HG03342 (cell line): ENCODE measurements around the gene OR51A4.
"Not testable (repeated sequence)": the region's sequence is repeated elsewhere in the genome, so short reads cannot be mapped to it uniquely, and the experiment has no call there.

ENCODE experiments used
- ATAC-seq: cut with Tn5 transposase; IDR thresholded peaks from one replicate; pipeline ENCODE4 v1.9.1; 2021; ENCODE audit warnings: mild to moderate bottlenecking, moderate library complexity; ENCODE audit not compliant: unreplicated experiment

The OR51A4 gene, protein sequence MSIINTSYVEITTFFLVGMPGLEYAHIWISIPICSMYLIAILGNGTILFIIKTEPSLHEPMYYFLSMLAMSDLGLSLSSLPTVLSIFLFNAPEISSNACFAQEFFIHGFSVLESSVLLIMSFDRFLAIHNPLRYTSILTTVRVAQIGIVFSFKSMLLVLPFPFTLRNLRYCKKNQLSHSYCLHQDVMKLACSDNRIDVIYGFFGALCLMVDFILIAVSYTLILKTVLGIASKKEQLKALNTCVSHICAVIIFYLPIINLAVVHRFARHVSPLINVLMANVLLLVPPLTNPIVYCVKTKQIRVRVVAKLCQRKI

DNA sequence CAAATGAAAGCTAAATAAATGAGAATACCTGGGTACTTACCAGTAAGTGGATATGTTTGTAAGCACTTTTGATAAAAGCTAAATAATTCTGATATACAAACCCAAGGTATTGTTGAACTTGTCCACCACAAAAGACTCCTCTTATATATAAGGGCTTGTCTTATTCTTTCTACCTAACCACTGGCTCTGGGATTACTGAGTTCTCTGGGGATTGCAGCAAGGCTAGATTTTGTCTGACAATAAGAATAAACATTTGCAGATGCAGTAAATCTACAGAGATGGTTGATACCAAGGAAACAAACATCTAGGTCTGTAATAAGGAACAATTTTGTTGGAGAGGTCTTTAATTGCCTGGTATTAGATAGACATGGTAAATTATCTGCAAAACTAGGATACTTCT is at the start of gene OR51A4:
Gene OR51A4 (minus strand): TSS at position 101 of the 400 bp plus-strand sequence. CDS start 505 bp downstream, outside the sequence.
- no peak for ATAC-seq

DNA sequence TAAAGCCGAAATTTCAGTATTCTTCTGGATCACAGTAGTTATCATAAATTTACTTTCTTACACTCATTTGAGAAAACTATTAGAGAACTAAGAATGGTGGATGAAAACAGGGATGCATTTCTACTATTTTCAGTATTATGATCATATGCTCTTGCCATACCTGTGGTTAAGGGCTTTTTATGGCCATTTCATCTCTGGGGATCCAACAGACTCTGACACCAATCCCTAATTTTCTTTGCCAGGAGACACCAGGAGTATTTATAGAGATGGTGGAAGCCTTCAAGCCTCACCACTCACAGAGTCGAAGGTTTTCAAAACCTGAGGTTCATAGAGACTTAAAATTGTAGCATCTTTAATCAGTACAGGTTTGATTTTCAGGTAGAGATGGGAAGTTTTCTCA is 47.1 kb upstream of the OR51A4 start, which contains the start of gene OR51L1:
Gene OR51L1 (plus strand): TSS at position 301 of the 400 bp plus-strand sequence. CDS start 4,132 bp downstream, outside the sequence.
- no peak for ATAC-seq

DNA sequence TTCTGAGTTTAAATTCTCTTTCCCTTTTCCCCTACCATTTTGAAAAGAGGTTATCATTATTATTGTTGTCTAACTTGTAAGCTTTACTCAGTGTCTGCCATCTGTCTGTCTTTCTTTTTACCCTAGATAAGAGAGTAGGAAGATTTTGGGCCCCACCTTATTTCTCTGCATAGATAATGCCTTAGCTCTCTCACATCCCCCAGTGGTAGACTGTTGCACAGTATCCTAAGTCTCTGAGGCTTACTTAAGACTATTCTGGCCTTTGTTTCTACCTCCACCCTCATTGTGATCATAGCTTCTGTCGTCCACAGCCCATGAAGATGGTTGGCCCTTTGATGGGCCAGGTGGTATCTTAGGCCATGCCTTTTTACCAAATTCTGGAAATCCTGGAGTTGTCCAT is 43.7 kb upstream of the OR51A4 start:
- ATAC-seq: no peak

DNA sequence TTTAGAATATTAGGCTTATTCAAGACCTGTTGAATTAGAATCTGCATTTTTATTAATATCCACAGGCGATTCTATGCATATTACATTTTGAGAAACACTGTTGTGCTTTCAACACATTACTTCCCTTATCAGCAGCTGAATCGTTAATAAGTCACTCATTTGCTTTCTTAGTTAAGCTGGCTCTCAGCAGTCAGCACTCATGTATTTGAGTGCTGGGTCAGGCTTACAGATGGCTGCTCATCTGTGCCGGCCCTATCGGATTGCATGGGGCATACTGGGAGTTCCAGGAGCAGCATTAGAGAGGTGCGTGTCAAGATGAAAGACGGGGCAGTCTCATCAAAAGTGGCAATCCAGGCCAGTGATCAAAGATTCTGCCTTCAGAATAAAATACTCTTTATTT is 36.4 kb upstream of the OR51A4 start:
- no peak for ATAC-seq

DNA sequence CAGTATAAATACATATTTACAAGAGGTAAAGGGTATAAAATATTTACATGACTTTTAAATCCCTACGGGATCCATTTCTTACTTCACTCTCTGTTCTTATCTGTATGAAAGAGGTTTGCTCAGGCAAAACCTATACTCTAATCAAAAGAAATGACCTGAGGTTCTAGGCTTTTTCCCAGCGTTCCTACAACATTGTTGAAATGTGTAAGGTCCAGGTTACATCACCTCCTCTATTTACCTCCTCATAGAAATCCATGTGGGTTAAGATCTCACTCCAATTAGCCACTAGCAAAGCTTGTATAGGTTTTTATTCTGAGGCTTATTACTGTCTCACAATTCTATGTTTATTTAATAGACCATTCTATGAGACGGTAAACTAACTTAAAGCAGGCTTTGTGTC is 35.3 kb upstream of the OR51A4 start:
- no peak for ATAC-seq

DNA sequence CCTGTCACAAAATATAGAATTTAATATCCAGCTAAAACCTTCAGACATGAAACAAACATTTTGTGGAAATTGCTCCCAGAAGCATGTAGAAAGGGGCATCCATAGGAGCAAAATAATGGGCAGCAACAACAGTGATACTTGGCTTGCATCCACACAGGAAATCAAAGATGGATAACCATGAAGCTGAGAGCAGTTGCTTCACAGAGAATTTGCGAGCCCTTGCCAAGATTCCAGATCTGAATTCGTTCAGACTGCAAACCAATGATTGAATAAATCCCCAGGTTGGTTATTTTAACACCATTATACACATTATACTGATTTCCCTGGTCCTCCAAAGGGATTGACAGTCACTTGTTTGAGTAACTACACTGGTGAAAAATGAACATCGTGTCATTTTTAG is 31.6 kb upstream of the OR51A4 start:
- ATAC-seq: no peak

DNA sequence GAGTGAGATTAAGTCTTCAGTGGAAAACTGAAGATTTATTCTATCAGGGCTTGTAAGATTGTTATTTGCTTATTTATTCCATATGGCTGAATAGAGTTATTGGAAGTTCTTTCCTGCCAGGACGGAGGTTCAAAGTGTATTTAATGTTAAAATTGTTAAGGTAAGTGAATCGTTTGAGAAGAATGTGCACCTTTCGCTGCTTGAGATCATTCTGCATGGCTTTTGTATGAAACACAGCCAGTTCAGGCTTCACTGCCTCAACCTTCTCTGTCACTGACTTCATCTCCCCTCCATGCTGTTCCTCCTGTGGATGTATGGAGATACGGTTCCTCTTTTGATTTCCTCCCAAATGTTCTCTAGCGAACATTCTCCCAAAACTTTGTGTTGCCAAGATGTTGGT is 28.0 kb upstream of the OR51A4 start:
- ATAC-seq: no peak

DNA sequence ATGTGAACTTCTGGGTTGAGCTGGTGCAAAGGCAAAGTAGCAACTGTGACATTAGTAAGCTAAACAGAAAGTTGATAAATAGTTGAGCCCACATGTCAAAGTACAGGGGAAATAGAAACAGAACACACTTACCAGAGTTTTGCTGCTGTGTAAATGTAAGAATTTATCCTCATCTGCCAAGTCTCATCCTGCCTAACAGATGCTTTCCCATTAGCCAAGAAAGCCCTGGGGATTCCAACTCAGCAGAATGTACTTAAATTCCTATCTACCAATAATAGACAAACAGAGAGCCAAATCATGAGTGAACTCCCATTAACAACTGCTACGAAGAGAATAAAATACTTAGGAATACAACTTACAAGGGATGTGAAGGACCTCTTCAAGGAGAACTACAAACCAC is 15.4 kb upstream of the OR51A4 start:
- no peak for ATAC-seq

DNA sequence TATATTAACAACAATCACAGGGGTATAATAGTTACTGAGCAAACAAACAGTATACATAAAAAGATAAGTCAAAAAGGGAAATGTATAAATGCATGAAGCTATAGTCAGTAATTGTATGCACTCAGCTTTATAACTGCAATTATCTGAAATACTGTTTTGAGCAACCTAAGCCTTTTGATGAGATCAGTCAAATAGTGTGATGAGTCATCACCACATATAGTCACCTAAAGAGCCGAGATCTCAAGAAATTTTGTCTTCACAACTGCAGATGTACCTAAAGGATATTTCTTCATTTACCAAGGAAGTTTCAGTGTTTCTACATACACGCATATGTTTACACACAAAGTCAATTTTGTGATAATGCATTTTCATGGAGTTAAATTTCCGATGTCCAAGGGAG is 13.5 kb upstream of the OR51A4 start:
- ATAC-seq: no peak

DNA sequence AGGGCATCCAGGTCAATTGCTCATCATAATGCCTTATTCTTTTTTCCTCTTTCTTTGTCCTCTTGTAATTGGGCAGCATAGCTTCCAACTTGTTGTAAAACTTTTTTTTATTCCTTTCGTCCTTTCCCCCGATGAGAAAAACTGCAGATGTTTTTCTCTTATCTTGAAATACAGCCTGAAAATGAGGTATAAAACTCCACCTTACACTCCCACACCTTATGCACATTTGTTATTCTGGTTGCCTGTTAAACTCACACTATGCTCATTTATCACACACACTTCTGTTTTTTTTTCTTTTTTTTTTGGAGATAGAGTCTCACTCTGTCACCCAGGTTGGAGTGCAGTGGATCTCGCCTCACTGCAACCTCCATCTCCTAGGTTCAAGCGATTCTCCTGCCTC is 10.0 kb upstream of the OR51A4 start:
- no peak for ATAC-seq

DNA sequence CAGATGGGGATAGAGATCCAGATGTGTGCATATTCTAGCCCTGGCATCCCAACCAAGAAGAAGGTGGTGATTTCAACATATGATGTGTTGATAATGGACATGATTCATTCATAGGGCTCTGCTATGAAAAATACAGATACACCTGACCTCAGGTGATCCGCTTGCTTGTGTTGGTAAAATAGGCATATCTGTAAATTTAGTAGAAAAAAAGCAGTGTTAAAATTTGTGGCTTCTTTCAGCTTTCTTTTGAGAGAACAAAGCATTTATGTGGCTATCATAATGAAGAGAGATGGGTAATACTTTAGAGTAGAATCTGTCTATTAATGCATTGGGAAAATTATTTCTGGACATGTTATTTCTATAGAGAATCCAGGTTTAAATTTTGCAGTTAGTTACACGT is 8.2 kb upstream of the OR51A4 start, which contains the start of gene OR51A2:
Gene OR51A2 (minus strand): TSS at position 101 of the 400 bp plus-strand sequence. CDS start 0 bp downstream, at position 101.
- not testable (repeated sequence) for ATAC-seq

DNA sequence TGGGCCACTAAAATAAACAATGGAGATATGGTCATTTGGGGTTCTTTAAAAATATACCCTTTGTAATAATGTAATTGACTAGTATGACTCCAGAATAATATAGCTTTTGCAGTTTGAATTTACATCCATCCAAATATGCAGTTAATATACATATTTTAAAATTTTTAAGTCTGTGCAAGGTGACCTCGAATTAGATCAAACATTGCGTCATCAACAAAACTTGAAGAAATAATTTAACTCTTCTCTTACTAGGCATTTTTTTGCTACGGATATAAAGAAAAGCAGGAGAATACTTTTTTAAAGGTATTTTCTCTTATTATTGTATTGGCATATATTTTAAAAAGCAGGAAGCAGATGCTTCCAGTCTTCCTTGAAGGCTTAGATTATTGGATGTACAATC is 10.7 kb downstream of the OR51A4 start:
- no peak for ATAC-seq

DNA sequence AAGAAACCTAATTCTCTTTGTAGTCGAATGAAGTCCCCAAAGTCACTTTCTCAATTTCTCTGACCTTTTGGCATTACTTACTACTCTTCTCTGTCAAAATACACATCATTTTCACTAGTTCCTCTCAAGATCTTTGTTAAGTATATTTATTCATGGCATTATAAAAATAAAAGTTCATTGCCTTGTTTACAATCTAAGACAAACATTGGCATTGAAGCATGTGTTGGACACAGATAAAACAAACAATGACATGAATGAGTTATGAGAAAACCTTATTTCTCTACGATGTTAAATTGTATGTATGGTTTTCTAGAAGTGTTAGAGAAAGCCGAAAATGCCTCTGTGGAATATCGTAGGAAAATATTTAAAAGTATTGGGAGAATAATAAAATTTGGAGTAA is 14.7 kb downstream of the OR51A4 start:
- ATAC-seq: no peak

DNA sequence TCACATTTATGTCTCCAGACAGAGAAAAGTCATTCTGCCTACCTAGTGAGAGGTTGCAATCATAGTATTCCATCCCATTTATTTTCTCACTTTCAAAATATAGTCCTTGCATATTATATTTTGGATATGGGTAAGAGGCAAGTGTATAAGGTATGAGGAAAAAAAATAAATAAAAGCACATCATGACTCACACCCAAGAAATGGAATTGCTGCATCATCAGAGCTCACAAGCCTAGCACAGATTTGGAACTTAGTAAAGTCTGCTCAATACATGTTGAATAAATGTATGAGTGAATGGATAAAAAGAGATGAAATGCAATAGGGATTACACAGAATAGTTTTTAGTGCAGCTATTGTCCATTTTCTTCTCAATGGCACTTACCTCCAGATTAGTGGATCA is 20.8 kb downstream of the OR51A4 start:
- no peak for ATAC-seq

DNA sequence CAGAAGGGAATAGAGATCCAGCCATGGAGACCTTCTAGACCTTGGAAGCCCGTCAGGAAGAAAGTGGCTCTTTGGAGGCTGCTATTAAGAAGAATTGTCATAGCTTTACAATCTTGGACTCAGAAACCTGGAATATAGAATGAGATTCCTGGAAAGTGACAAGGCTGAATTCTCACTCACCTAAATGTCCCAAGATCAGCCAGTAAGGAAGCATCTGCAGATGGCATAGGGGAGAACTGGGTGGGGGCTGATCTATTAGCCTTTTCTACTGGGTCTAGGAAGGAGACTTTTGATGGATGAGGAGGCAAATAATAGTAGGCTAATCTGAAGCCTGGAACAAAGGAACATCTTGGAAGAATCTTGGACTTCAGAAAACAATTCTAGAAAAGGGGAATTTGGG is 23.2 kb downstream of the OR51A4 start, which contains the start of gene OR51G1:
Gene OR51G1 (minus strand): TSS at position 101 of the 400 bp plus-strand sequence. CDS start 0 bp downstream, at position 101.
- ATAC-seq: no peak

DNA sequence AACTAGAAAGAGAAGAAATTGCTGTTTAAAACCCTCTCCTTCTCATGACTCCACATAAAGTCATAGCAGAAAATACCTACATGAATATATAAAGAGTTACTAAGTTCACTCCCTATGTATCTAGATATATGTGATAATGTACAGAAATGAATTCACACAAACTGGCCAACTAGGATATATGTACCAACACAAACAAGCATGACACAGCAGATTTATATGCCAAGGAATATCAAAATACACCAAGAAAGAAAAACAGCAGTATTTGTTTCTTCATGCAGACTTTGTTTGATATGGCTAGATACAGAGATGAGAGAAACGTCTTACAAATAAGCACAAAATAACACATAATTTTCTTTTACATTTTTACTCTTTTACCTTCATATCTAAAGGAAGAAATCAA is 25.1 kb downstream of the OR51A4 start:
- no peak for ATAC-seq

DNA sequence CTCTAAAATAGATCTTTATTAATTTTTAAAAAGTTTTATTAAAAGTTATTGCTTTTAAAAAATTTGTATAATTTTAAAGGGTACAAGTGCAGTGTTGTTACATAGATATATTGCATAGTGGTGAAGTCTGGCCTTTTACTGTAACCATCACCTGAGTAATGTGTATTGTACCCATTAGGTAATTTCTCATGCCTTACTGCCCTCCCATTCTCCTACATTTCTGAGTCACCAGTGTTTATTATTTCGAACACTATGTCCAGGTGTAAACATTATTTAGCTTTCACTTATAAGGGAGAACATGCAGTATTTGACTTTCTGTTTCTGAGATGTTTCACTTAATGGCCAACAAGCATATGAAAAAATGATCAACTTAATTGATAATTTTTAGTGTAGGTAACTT is 25.6 kb downstream of the OR51A4 start:
- no peak for ATAC-seq

DNA sequence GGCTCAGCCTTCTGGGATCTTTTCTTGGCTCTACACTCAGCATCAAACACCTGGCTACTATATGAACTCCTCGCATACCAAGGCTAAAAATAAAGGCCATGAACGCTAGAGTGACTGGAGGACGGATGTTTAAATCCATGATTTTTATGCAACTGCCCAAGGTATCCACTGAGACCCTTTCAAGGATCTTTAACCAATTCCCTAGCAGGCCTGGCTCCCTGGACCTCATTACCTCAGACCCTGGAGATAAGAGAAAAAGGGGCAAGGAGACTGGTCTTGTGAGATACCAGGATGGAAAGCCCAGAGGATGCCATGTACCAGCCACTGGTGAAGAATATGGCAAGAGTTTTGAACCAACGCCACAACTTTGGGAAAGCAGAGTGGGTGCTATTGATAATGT is 28.2 kb downstream of the OR51A4 start, which contains the start of gene OR51G2:
Gene OR51G2 (minus strand): TSS at position 101 of the 400 bp plus-strand sequence. CDS start 3,687 bp downstream, outside the sequence.
- no peak for ATAC-seq

DNA sequence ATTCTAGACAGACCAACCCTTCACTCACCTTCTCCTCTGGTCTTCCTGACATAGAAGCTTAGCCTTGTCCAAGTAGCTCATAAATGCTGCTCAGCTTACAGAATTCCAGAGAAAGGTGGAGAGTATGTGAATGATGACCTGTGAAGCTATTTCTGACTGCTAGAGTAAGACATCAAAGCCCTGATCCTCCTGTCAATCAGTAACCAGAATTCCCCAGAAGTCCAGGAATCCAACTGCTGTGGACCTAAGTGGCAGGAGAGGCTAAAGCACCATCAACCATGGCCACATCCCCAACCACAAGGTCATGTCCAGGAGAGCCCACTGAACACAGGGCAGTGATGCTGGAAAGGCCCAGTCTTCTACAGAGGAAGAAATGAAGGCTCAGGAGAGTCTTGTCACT is 30.8 kb downstream of the OR51A4 start:
- ATAC-seq: no peak

DNA sequence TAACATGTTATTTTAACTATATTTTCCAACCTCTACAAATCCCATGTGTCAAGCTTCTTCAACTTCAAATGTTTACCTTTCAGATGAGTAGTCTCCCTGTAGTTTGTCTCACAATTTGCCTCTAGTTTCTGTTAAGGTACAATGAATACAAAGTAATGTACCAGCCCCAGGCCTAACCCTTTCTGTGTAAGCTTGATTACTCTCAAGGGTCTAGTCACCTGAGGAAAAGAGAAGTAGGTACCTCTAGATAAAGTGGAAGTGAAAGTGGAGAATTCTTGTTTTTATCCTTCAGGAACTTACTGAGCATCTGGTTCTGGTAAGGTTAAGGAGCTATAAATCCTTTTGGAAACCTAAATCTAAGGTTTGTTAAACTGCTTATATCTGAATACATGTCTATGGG is 43.9 kb downstream of the OR51A4 start, which contains the start of gene OR51A7:
Gene OR51A7 (plus strand): TSS at position 300 of the 400 bp plus-strand sequence. CDS start 3,587 bp downstream, outside the sequence.
- ATAC-seq: no peak
